Prostate gland (tissue), 2 donors: Measurements from ENCODE around the gene CBFA2T2.

Experiments
- POLR2AphosphoS5 ChIP-seq: sonication (generic); formaldehyde crosslinking; IDR thresholded peaks from one replicate; pipeline ENCODE4 v1.6.1; 2017; ENCODE audit warnings: antibody characterized with exemption
- TF ChIP-seq, protein P1 (sequence below), 4 experiments: fragments of 200-600 bp in 2 of 4; fragments of 450-650 bp in 2 of 4; sonication (generic) in 2 of 4; IDR thresholded peaks; 1 replicate in 3 of 4; 2 replicates in 1 of 4; pipeline ENCODE4 v1.5.1; 2016 to 2019; ENCODE audit warnings: antibody characterized with exemption in 4 of 4, mild to moderate bottlenecking in 2 of 4, moderate library complexity in 2 of 4

DNA sequence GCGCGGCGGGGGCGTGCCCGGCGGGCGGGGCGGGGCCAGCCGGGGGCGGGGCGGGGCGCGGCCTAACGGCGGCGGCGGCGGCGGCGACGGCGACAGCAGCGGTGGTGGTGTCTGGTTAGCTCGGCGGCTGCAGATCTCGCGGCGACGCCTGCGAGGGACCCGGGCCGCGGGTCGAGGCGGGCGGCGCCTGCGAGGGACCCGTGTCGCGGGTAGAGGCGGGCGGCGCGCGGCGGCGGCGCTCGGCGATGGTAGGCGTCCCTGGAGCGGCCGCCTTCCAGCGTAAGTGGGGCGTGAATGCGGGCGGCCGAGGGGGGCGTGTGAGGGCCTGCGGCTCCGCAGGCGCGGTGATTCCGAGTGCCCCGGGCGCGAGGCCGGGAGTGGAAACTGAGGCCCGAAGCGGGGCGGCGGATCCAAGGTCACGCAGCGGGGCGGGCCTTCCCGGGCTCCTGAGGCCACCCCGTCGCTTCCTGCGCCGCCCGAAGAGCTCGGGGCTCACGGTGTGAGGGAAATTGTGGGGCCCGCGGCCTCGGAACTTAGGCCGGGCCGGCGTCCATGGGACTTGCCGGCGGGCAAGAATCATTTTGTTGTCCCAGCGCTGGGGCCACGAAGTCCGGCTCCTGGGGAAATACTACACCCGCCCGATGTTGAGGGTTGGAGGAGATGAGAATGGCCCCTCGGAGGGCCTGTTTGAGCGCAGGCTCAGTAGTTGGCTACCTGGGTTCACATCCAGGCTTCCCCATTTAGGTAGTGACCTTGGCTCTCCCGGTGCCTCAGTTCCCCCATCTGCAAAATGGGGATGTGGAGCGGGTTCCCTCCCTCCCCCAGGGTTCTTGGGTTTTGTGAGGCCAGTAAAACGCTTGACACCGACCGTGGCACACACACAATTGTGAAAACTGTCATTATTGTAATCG is at the start of gene CBFA2T2:
- no peak for TF ChIP-seq POLR2AphosphoS5
- TF ChIP-seq, protein P1, sequence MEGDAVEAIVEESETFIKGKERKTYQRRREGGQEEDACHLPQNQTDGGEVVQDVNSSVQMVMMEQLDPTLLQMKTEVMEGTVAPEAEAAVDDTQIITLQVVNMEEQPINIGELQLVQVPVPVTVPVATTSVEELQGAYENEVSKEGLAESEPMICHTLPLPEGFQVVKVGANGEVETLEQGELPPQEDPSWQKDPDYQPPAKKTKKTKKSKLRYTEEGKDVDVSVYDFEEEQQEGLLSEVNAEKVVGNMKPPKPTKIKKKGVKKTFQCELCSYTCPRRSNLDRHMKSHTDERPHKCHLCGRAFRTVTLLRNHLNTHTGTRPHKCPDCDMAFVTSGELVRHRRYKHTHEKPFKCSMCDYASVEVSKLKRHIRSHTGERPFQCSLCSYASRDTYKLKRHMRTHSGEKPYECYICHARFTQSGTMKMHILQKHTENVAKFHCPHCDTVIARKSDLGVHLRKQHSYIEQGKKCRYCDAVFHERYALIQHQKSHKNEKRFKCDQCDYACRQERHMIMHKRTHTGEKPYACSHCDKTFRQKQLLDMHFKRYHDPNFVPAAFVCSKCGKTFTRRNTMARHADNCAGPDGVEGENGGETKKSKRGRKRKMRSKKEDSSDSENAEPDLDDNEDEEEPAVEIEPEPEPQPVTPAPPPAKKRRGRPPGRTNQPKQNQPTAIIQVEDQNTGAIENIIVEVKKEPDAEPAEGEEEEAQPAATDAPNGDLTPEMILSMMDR (IDR thresholded peaks at IDR 0.05): no peak
